ENCODE results near the gene POLD2. TPM values are rescaled to one million over a fixed set of nuclear protein-coding genes. Genes with fewer than 3 reads are reported as not detected.

Gene POLD2
- total and polyA plus RNA-seq, 2 of the 8 experiments (the other 6 are each of a cell fraction or from before 2014, with no cell fraction given): 148 to 214 TPM

- Histone ChIP-seq H3K56ac (replicated peaks; ENCODE audit: insufficient read length, low read depth, low read length) (no peak overlapping the region), H2BK5ac (ENCODE audit: low read depth, low read length) (no peak overlapping the region), H3K4me3 (ENCODE audit: extremely low read depth in 1 of 4, insufficient read depth in 2 of 4, low read depth in 3 of 4, low read length in 4 of 4) (no peak overlapping the region), H2AK5ac (ENCODE audit: low read depth, low read length) (no peak overlapping the region), H3K27me3 (replicated peaks in 1 of 4; ENCODE audit: control insufficient read depth in 3 of 4, extremely low read depth in 1 of 4, insufficient read depth in 3 of 4, low read length in 3 of 4) (peaks cover 0 to 13% (median 3%) of the 10 kb centered on the region in 4 experiments; a peak in 6 of 7 replicates), H3K18ac (ENCODE audit: extremely low read depth, low read length) (no peak overlapping the region), H2BK120ac (replicated peaks; ENCODE audit: low read depth, low read length) (no peak overlapping the region), H3K36me3 (ENCODE audit: control insufficient read depth in 2 of 4, insufficient read depth in 4 of 4, low read length in 3 of 4) (no peaks in the 10 kb centered on the region), H3K4ac (replicated peaks; ENCODE audit: insufficient read length, low read depth, low read length) (no peak overlapping the region), H2BK20ac (ENCODE audit: low read length) (no peak overlapping the region), H3K4me2 (ENCODE audit: insufficient read depth in 1 of 2, low read depth in 2 of 2, low read length in 2 of 2) (no peak overlapping the region), H3K23me2 (ENCODE audit: low read depth, low read length) (no peaks in the 10 kb centered on the region), H4K5ac (ENCODE audit: insufficient read length, low read depth, low read length) (no peak overlapping the region), H3K4me1 (replicated peaks in 1 of 4; ENCODE audit: control insufficient read depth in 3 of 4, insufficient read depth in 4 of 4, low read length in 3 of 4) (peaks cover 0 to under 1% (median 0%) of the 10 kb centered on the region in 4 experiments; a peak in 1 of 7 replicates), H4K8ac (ENCODE audit: extremely low read depth, insufficient read depth, low read length) (no peak overlapping the region), H3K79me2 (ENCODE audit: control insufficient read depth in 1 of 2, insufficient read depth in 2 of 2, low read length in 2 of 2) (no peaks in the 10 kb centered on the region), H2BK12ac (ENCODE audit: low read depth, low read length) (no peak overlapping the region), H3K14ac (ENCODE audit: insufficient read length) (no peak overlapping the region), H4K91ac (replicated peaks; ENCODE audit: insufficient read length, low read length) (no peak overlapping the region), H3K79me1 (ENCODE audit: low read depth, low read length) (no peaks in the 10 kb centered on the region), H3K9me3 (ENCODE audit: insufficient read depth in 2 of 2, low read depth in 1 of 2, low read length in 1 of 2) (no peaks in the 10 kb centered on the region), H3K27ac (ENCODE audit: low read depth, low read length) (no peak overlapping the region), H4K20me1 (replicated peaks in 1 of 2; ENCODE audit: control insufficient read depth in 1 of 2, insufficient read depth in 2 of 2, low read length in 2 of 2) (no peaks in the 10 kb centered on the region), H2AFZ (ENCODE audit: low read length) (no peak overlapping the region), H3K23ac (ENCODE audit: insufficient read length) (no peak overlapping the region), H2BK15ac (ENCODE audit: low read length) (no peak overlapping the region), H3K9ac (replicated peaks in 1 of 4; ENCODE audit: extremely low read depth in 1 of 4, low read depth in 3 of 4, low read length in 3 of 4) (no peak overlapping the region)
- ChIA-PET CTCF (ENCODE audit: partially characterized antibody) (interaction anchor here (0.7 to 3.7 kb wide), 7 partner anchors 10 to 138 kb away, joined by 3 to 17 read pairs (median 3); no protein-coding TSS in a partner anchor), POLR2A (ENCODE audit: partially characterized antibody) (interaction anchor here (0.7 to 1.8 kb wide), 4 partner anchors 13 to 34 kb away, joined by 3 to 6 read pairs (median 4); no protein-coding TSS in a partner anchor)
- 82% methylated on average over 6 of the region's 6 CpGs; no CpG with 5 or more reads in 1 of the 2 experiments for WGBS, 2 experiments (ENCODE audit: extremely low coverage in 1 of 2, insufficient coverage in 1 of 2, insufficient read length in 1 of 2, insufficient replicate concordance in 2 of 2, low coverage in 1 of 2, low lambda C conversion rate in 2 of 2, missing lambda C conversion rate in 1 of 2)
- no peak for DNase-seq (ENCODE audit: low read depth in 1 of 2, low spot score in 2 of 2)
- no peak for FAIRE-seq
- TF ChIP-seq JUND (IDR thresholded peaks at IDR 0.05; ENCODE audit: low read length): no peak
- no peak for TF ChIP-seq SAP30 (IDR thresholded peaks at IDR 0.05; ENCODE audit: insufficient read depth, insufficient replicate concordance, low read length)
- TF ChIP-seq SIN3A (conservative IDR thresholded peaks at IDR 0.05 in 1 of 2, IDR thresholded peaks at IDR 0.05 in 1 of 2; ENCODE audit: low read depth in 1 of 2, low read length in 2 of 2): no peak
- TF ChIP-seq RFX5 (IDR thresholded peaks at IDR 0.05; ENCODE audit: borderline replicate concordance, low read depth, low read length): no peak
- TF ChIP-seq SP2 (IDR thresholded peaks at IDR 0.05; ENCODE audit: low read length): no peak
- no peak for TF ChIP-seq EP300 (IDR thresholded peaks at IDR 0.05; ENCODE audit: borderline replicate concordance in 1 of 2, low read depth in 2 of 2, low read length in 2 of 2)
- TF ChIP-seq EGR1 (IDR thresholded peaks at IDR 0.05; ENCODE audit: borderline replicate concordance, low read depth, low read length): no peak
- TF ChIP-seq NANOG (IDR thresholded peaks at IDR 0.05; ENCODE audit: insufficient read depth, low read depth, low read length, poor library complexity, severe bottlenecking): no peak
- TF ChIP-seq TAF1 (IDR thresholded peaks at IDR 0.05; ENCODE audit: low read depth, low read length): no peak
- TF ChIP-seq YY1 (IDR thresholded peaks at IDR 0.05; ENCODE audit: low read depth, low read length): no peak
- no peak for TF ChIP-seq POU5F1 (IDR thresholded peaks at IDR 0.05; ENCODE audit: low read depth, low read length)
Observed at GRCh38 chr7:44098092-44099068, 25.0 kb downstream of the POLD2 start.

All from H1 (cell line).